Transverse colon (tissue), 3 donors: ENCODE data around the gene RRP1B.

ENCODE experiments used
- CTCF ChIP-seq, 5 experiments: fragments of 200-600 bp in 3 of 5; fragments of 450-650 bp in 2 of 5; sonication (generic) in 3 of 5; IDR thresholded peaks; 1 replicate in 2 of 5; 2 replicates in 3 of 5; pipeline ENCODE4 v1.5.1; 2016 to 2017; ENCODE audit warnings: antibody characterized with exemption in 5 of 5, inconsistent platforms in 3 of 5, mild to moderate bottlenecking in 2 of 5, moderate library complexity in 1 of 5
- EP300 ChIP-seq: sonication (generic); formaldehyde crosslinking; IDR thresholded peaks from one replicate; pipeline ENCODE4 v1.6.1; 2017; ENCODE audit warnings: antibody characterized with exemption, low read depth

DNA sequence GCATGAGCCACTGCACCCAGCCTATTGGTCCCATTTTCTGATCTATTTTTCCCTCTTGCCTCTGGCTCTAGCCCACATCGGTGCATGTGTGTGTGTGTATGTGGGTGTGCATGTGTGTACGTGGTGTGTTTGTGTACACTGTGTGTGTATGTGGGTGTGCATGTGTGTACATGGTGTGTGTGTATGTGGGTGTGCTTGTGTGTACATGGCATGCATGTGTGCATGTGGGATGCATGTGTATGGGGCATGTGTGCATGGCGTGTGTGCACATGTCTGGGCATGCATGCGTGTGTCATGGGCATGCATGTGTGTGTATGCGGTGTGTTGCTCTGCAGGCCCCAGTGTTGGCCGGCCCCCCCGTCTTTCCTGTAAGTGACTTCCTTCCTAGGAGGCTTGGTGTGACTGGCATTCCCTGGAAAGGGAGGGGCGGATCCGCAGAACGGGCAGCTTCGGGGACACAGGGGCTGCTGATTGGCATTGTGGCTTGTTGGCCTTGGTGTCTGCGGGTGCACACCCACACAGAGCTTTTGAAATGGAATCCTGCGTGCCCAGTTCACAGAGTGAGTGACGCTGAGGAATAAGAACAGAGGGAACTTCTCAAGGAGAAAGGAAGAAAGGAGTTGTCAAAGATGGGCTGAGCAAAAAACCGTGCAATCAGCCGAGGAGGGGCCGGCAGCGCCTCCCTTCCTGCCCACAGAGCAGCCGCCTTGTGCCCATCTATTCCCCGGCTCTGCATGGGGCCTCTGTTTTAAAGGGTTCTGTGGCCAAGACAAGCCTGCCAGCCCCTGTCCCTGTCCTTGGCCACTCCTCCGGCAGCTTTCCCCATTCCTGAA, 67.5 kb downstream of the RRP1B start:
- TF ChIP-seq CTCF (IDR thresholded peaks at IDR 0.05) = no peak
- TF ChIP-seq EP300 = no peak
